T-helper 1 cell (primary cell): Measurements from ENCODE around the gene EOGT.
A peak's percentile ranks its signal among the peaks of the same experiment; 100 is the strongest.

Experiments used
- DNase-seq, 5 donors: peaks; one replicate each; pipeline ENCODE4 v3.0.0-alpha.2; 2012 to 2020
- total RNA-seq, 4 donors: gene quantifications; one replicate each; lab custom pipeline; 2026; lab: John Stamatoyannopoulos, UW

The EOGT gene
- total RNA-seq: 21.7 to 31.0 (median 25.1) reads per million in 4 donors

- peak; percentile 68 to 83 (median 74) for DNase-seq
Measured at GRCh38 chr3:69013253-69014021, at the start of gene EOGT. Gene EOGT, minus strand, starts transcription at chr3:69013684. Its CDS starts 3,838 bp downstream, at chr3:69009846.

DNA sequence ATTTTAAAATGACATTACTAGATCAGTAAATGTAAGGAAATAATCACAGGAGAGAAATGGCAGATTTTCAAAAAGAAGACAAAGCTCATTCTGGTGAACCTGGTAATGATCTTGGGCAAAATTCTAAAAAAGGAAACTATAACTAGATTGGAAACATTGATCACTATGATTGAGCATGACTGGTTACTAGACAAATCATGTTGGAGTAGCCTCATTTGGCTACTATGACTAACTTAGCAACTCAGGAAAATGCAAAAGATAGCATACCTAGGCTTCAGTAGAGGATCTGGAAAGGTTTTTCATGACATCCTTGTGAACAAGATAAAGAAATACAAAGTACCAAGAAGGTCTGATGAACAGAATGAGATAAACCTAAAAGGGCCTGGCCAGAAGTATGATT, 46.2 kb upstream of the EOGT start:
- DNase-seq: no peak

GRCh38 chr3:69058947-69059224, 45.4 kb upstream of the EOGT start:
- DNase-seq: no peak

DNA sequence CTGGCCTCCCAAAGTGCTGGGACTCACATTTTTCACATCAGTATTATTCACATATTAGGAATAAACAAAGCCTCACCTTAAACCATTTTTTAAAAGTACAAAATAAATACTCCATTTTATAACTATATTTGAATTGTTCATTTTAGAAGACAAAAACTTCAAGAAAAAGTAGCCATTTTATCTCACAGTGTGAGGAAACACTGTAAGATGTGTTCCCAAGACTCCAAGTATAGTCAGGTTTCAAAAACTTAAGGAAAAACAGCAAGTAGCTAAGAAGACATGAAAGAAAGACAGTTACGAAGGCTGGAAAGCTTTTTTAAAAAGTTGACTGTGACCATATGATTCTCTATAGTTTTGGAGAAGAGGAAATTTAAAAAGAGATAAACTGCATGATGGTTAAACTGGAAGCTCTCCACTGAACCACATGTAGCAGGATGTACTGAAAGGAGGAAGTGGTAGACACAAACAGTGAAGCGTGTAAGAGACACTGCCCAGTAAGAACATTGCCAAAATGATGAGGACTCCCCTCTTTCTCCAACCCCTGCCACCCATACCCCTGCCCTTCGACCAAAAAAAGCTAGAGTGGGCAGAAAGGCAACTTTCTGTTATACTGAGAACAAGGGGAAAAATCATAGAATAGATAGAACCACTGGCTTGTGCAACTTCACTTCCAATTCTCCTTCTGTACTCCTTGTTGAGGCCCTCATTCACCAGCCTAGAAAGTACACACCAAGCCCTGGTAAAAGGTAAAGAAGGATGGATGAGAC, 44.9 kb upstream of the EOGT start:
- DNase-seq: peak in 1 of 5 donors; percentile 68

DNA sequence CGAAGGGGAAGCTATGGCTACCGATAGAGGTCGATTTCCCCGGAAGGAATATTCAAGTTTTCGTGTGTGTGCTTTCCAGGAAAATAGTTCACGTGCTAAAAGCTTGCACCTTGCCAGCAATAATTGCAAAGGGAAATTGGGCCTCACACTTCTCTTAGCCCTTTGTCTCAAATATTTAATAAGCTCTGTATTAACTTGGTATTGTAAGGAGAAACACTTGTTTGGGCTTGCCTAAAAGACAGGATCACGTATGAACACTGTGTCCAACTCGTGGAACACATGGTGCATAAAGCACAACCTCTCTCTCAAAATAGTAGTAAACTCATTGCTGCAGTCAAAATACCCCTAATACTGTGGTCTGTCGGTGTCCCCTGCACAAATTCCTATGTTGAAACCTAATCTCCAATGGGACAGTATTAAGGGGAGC, 39.0 kb upstream of the EOGT start:
- DNase-seq: no peak

- DNase-seq: peak; percentile 95 to 99 (median 98)
Measured at GRCh38 chr3:69051756-69052471, 38.4 kb upstream of the EOGT start, which contains the start of gene TMF1. Gene TMF1, minus strand, starts transcription at chr3:69052333. Its CDS starts 247 bp downstream, at chr3:69052086.

- no peak for DNase-seq
Measured at GRCh38 chr3:69048990-69049389, 35.5 kb upstream of the EOGT start.

- DNase-seq: no peak
Measured at GRCh38 chr3:69044608-69045007, 31.1 kb upstream of the EOGT start.

- peak in 1 of 5 donors; percentile 52 for DNase-seq
Measured at GRCh38 chr3:69033470-69033869, 20.0 kb upstream of the EOGT start.

DNA sequence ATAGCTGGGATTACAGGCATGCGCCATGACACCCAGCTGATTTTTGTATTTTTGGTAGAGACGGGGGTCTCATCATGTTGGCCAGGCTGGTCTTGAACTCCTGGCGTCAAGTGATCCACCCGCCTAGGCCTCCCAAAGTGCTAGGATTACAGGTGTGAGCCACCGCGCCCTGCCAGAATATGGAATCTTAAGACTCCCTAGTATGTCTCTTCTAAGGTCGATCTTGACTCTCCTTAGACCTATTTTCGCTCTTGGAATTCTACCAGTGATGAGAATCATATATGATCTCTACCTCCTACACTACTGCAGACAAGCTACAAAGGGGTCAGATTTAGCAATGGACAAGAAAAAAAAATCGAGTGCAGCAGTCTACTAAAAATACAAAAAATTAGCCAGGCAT, 19.3 kb upstream of the EOGT start:
- no peak for DNase-seq

DNA sequence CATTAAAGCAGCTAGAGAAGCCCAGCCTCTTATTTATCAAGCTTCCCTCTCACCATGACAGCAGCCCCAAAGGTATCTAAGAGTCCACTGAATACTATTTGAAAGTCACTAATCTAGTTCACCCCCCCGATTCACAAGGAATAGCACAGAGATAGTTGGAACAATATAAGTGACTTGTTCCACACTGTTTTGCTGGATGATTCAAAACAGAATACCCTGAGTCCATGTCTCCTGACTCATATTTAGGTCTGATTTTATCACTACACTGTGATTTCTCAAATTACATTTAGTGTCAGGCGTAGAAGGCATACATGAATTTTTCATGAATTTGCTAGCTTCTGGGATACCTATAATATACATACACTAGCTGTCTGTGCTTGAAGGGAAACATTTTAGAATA, 18.7 kb upstream of the EOGT start:
- DNase-seq: peak in 1 of 5 donors; percentile 11

- DNase-seq: no peak
Measured at GRCh38 chr3:69031635-69032034, 18.2 kb upstream of the EOGT start.

DNA sequence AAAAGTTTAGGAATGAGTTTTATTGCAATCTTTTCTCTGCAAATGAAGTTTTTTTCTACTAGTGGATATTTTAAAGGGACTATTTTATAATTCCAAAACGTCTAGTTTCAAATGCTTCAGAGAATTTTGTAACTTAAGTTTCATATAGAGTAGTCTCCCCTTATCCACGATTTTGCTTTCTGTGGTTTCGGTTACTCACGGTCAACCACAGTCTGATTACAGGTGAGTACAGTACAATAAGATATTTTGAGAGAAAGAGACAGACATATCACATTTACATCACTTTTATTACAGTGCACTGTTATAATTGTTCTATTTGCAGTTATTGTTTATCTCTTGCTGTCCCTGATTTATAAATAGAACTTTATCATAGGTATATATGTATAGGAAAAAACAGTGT, 7.4 kb upstream of the EOGT start:
- no peak for DNase-seq

GRCh38 chr3:69020424-69020823, 6.9 kb upstream of the EOGT start:
- no peak for DNase-seq

DNA sequence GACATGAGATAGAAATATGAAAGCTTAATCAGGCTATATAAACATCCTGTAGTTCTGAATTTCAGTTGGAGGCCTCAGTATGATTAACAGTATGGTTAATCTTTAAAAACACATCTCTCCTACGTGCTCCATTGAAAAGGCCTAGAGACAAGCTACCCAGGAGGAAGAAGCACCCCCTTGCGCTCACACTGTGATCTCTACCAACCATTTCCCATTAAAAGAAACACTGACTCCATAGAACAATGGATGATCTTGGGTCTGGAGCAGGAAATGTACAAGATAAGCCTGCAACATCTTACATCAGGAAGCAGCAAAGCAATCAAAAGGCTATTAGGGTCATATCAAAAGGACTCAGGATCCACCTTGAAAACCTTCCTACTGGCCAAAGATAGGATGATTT, 3.4 kb upstream of the EOGT start:
- no peak for DNase-seq

- no peak for DNase-seq
Measured at GRCh38 chr3:69016102-69016501, 2.6 kb upstream of the EOGT start.

- DNase-seq: no peak
Measured at GRCh38 chr3:69014022-69014580, 617 bp upstream of the EOGT start.

DNA sequence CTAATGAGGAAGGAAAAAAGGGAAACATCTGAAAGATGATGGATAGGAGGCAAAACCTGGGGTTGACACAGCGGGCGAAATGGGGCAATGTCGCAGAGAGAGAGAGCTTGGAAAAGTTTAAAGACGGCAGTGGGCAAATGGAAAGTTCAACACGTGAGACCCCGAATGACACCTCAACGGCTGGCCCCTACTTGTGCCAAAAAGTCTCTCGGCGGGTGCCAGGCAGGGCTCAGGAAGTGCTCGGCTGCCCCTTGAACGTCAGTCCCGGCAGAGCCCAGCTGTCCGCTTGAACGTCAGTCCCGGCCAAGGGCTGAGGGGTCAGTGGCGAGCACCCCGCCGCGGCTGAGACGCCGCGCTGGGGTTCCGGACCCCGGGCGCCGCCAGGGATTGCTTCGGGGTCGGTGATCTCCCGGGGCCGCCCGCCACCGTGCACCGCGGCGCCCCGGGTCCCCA, 658 bp downstream of the EOGT start:
- peak in 3 of 5 donors; percentile 3 to 24 (median 7) for DNase-seq

GRCh38 chr3:69012100-69012799, 1.2 kb downstream of the EOGT start:
- no peak for DNase-seq

DNA sequence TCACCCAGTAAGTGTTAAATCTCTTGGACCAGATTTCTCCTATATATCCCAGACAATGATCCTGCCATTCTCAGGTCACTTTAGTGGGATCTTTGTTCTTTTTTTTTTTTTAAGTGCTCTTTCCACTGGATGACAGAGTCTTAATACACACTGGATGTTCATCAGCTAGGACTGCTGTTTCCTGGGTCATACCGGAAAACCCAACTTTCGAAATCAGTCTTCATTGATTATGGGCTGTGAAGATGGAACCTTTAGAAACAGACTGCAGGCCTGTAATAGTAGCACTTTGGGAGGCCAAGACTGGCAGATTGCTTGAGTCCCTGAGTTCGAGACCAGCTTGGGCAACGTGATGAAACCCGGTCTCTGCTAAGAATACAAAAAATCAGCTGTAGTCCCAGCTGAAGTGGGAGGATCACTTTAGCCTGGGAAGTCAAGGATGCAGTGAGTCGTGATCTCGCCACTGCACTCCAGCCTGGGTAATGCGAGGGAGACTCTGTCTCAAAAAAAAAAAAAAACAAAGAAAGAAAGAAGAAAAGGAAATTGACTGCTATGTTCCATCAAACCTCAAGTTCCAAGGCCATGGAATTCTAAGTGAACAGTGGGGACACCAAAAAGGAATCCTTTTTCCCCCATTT, 2.3 kb downstream of the EOGT start:
- no peak for DNase-seq

GRCh38 chr3:69009559-69010410, 3.7 kb downstream of the EOGT start:
- DNase-seq: no peak
